ENCODE data around the gene REEP6. TPM values are rescaled to one million over a fixed set of nuclear protein-coding genes. Genes with fewer than 3 reads are reported as not detected.

REEP6 gene
- polyA plus RNA-seq, 1 experiment: 0.84 TPM

- Histone ChIP-seq H3K4me3 (ENCODE audit: low read depth, low read length) (peak overlapping the region; percentile 55; the same call in 1 of the 2 replicates), H3K27ac (ENCODE audit: low read depth, low read length) (no peak overlapping the region), H3K9me3 (ENCODE audit: control insufficient read depth, insufficient read depth, low read length) (no peaks in the 10 kb centered on the region), H3K27me3 (ENCODE audit: control insufficient read depth, insufficient read depth, low read length) (peaks cover 48% of the 10 kb centered on the region)
- DNase-seq (ENCODE audit: low read depth, low spot score): no peak
- no peak for TF ChIP-seq CTCF (IDR thresholded peaks at IDR 0.05; ENCODE audit: low read depth, low read length)
- CTCF ChIA-PET: no interaction called here
- POLR2A ChIA-PET: no interaction called here
Observed at GRCh38 chr19:1446713-1447481, 44.1 kb upstream of the REEP6 start.

- H3K9me3 ChIP-seq (ENCODE audit: control insufficient read depth, insufficient read depth, low read length): no peaks in the 10 kb centered on the region
- CTCF ChIA-PET: no interaction called here
- POLR2A ChIA-PET: no interaction called here
- H3K4me3 ChIP-seq (ENCODE audit: low read depth, low read length): no peak overlapping the region
- H3K27me3 ChIP-seq (ENCODE audit: control insufficient read depth, insufficient read depth, low read length): peaks cover 54% of the 10 kb centered on the region
- no peak for DNase-seq (ENCODE audit: low read depth, low spot score)
- TF ChIP-seq CTCF (IDR thresholded peaks at IDR 0.05; ENCODE audit: low read depth, low read length): no peak
- H3K27ac ChIP-seq (ENCODE audit: low read depth, low read length): no peak overlapping the region
Observed at GRCh38 chr19:1447504-1447903, 43.5 kb upstream of the REEP6 start.

- no peak for TF ChIP-seq CTCF (IDR thresholded peaks at IDR 0.05; ENCODE audit: low read depth, low read length)
- ChIA-PET CTCF (no interaction called here), POLR2A (no interaction called here)
- H3K27ac ChIP-seq (ENCODE audit: low read depth, low read length): no peak overlapping the region
- H3K9me3 ChIP-seq (ENCODE audit: control insufficient read depth, insufficient read depth, low read length): no peaks in the 10 kb centered on the region; the same call in 1 of the 2 replicates
- H3K4me3 ChIP-seq (ENCODE audit: low read depth, low read length): no peak overlapping the region
- DNase-seq (ENCODE audit: low read depth, low spot score): no peak
- H3K27me3 ChIP-seq (ENCODE audit: control insufficient read depth, insufficient read depth, low read length): peaks cover 58% of the 10 kb centered on the region
Observed at GRCh38 chr19:1447944-1448343, 43.0 kb upstream of the REEP6 start.

- peak within 1 kb of the TSS; percentile 43 for H3K4me3 ChIP-seq (ENCODE audit: low read depth, low read length)
- ChIA-PET CTCF (no interaction called here), POLR2A (interaction anchor here (0.5 kb wide), 1 partner anchor 96 kb away, joined by 4 read pairs; no protein-coding TSS in a partner anchor)
- DNase-seq (ENCODE audit: low read depth, low spot score): no peak
- H3K27ac ChIP-seq (ENCODE audit: low read depth, low read length): no peak within 1 kb of the TSS
- H3K9me3 ChIP-seq (ENCODE audit: control insufficient read depth, insufficient read depth, low read length): no peaks in the 10 kb centered on the region; the same call in 1 of the 2 replicates
- no peak for TF ChIP-seq CTCF (IDR thresholded peaks at IDR 0.05; ENCODE audit: low read depth, low read length)
- H3K27me3 ChIP-seq (ENCODE audit: control insufficient read depth, insufficient read depth, low read length): peaks cover 67% of the 10 kb centered on the region
Observed at GRCh38 chr19:1449467-1450442, 41.2 kb upstream of the REEP6 start, which contains the start of gene APC2. APC2 (plus strand) TSS chr19:1450121; CDS start chr19:1453002, 2,881 bp downstream.

Measured in AG04450 (cell line).